ENCODE measurements around the gene C16orf74.

DNA sequence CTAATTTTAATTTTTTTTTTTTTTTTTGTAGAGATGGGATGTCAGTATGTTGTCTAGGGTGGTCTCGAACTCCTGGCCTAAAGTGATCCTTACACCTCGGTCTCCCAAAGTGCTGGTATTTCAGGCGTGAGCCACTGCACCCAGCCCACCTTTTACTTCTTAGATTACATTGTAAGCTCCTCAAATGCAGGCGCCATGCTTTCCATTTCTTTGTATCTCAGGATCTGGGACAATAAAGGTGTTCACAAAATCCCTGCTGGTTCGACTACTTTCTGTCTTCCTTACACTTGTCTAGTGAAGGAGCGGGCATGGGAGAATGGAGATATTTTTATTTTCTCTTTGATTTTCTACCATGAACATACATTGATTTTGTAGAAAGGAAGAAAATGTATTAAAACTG is 23.2 kb upstream of the C16orf74 start:
- TF ChIP-seq POLR2A (IDR thresholded peaks at IDR 0.05; ENCODE audit: low read depth, low read length) (no peak), TAF1 (IDR thresholded peaks at IDR 0.05; ENCODE audit: borderline replicate concordance, low read depth, low read length) (no peak), POLR2AphosphoS5 (IDR thresholded peaks at IDR 0.05; ENCODE audit: low read depth, low read length) (no peak)

All from GM12892 (cell line).